Pancreas (tissue), 10 donors: Measurements from ENCODE around the gene CSN3. TPM values are rescaled to one million over a fixed set of nuclear protein-coding genes. Genes with fewer than 3 reads are reported as not detected.

Experiments
- ATAC-seq, 4 donors: fragments of 200-7000 bp; cut with Tn5 transposase; one replicate each; pipeline versions ENCODE4 v1.8.0 to v1.9.1; 2020; ENCODE audit warnings: mild to moderate bottlenecking in 4 of 4, moderate library complexity in 4 of 4
- DNase-seq, 6 donors: peaks; one replicate each; pipeline ENCODE4 v3.0.0-alpha.2; 2020
- FAIRE-seq: peaks from 2 replicates; lab custom pipeline; 2012; peaks lifted over from hg19 to GRCh38; lab: Jason Lieb, UNC
- H3K27ac ChIP-seq, 4 donors: fragments of 200-600 bp; sonication (generic); 1 replicate in 3 of 4; 2 replicates in 1 of 4; pipeline versions ENCODE4 v1.5.0 to v1.8.0; 2020
- H3K27me3 ChIP-seq, 4 donors: fragments of 200-600 bp; one replicate each; pipeline ENCODE4 v1.8.0; 2021
- H3K36me3 ChIP-seq, 3 donors: fragments of 200-600 bp; sonication (generic) in 1 of 3; one replicate each; pipeline versions ENCODE4 v1.5.0 to v1.8.0; 2020 to 2021
- H3K4me1 ChIP-seq, 3 donors: fragments of 200-600 bp; one replicate each; pipeline ENCODE4 v1.8.0; 2021
- H3K4me3 ChIP-seq, 4 donors: fragments of 200-600 bp; sonication (generic) in 2 of 4; one replicate each; pipeline versions ENCODE4 v1.5.0 to v1.8.0; 2020 to 2021
- H3K9me3 ChIP-seq, 4 donors: fragments of 200-600 bp; one replicate each; pipeline ENCODE4 v1.8.0; 2021
- WGBS, 2 donors: extraction: QIAGEN DNeasy Blood & Tissue Kit; methylation state at CpG; one replicate each; pipeline ENCODE4 v1.1.7; 2013; 5-methylcytosine and 5-hydroxymethylcytosine counted together
- intact Hi-C, 3 donors: fragments of 100-400 bp; cut with DNase I; formaldehyde crosslinking; loops; one replicate each; pipeline versions ENCODE4 v1.11.1 to v1.14.2; 2022
- polyA plus RNA-seq, 2 donors: library from polyadenylated mRNA; stranded (reverse); fragments of 200-250 nt; gene quantifications; one replicate each; pipeline ENCODE4 v1.2.3, GENCODE V29; 2013
- total RNA-seq, 6 donors: library from RNA; stranded (reverse); fragmentation: NEBNext Ultra II Directional in 4 of 6; extraction: Animal tissue kit (Norgen Biotek cat#: 25700) in 4 of 6; gene quantifications; one replicate each; pipeline versions ENCODE4 v1.2.1 to v1.2.4, GENCODE V29; 2021 to 2023
- TF ChIP-seq, protein P1 (sequence below), 4 donors: fragments of 200-600 bp; sonication (generic) in 3 of 4; IDR thresholded peaks; one replicate each; pipeline versions ENCODE4 v1.5.0 to v1.8.0; 2021; ENCODE audit warnings: antibody characterized with exemption in 4 of 4
- donor health status: healthy with polysubstance abuse.
- donor health status: DM: no; HTN: no; CAD: no; lungs with moderate emphysema.
- donor health status: DM: no; HTN: no; CAD: no.
- donor health status: control.
- donor health status: control.
- donor health status: Bipolar disorder and iron deficiency.
- donor health status: DM: yes; HTN: yes; CAD: no.
- donor health status: DM: no; HTN: no; CAD: no.
- donor health status: DM: no; HTN: no; CAD: no.
- donor health status: DM: yes; HTN: yes; CAD: no.

CSN3 gene
- total and polyA plus RNA-seq, 8 donors: not detected

DNA sequence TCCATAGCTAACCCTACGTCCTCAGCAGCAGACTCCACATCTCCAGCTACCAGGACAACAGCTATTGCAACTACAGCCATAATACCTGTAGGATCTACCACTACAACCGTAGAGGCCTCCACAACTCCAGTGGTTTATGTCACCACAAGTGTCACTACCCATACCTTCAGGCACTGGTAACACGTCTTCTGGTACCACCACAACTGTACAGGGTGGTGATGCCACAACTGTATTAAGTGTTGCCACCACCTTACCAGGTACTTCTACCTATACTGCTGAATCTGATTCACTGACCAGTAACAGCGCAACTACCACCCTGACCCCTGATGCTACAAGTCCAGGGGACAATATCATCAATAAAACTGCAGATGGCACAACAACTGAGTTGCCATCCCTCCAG, 57.8 kb downstream of the CSN3 start:
- Histone ChIP-seq H3K9me3 (no peaks in the 10 kb centered on the region), H3K27ac (no peak overlapping the region), H3K4me3 (no peak overlapping the region), H3K4me1 (no peaks in the 10 kb centered on the region), H3K27me3 (no peaks in the 10 kb centered on the region), H3K36me3 (no peaks in the 10 kb centered on the region)
- FAIRE-seq (no peak), ATAC-seq (no peak), DNase-seq (no peak)
- intact Hi-C loops: no loop called here
- TF ChIP-seq, protein P1, sequence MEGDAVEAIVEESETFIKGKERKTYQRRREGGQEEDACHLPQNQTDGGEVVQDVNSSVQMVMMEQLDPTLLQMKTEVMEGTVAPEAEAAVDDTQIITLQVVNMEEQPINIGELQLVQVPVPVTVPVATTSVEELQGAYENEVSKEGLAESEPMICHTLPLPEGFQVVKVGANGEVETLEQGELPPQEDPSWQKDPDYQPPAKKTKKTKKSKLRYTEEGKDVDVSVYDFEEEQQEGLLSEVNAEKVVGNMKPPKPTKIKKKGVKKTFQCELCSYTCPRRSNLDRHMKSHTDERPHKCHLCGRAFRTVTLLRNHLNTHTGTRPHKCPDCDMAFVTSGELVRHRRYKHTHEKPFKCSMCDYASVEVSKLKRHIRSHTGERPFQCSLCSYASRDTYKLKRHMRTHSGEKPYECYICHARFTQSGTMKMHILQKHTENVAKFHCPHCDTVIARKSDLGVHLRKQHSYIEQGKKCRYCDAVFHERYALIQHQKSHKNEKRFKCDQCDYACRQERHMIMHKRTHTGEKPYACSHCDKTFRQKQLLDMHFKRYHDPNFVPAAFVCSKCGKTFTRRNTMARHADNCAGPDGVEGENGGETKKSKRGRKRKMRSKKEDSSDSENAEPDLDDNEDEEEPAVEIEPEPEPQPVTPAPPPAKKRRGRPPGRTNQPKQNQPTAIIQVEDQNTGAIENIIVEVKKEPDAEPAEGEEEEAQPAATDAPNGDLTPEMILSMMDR (IDR thresholded peaks at IDR 0.05): no peak
- WGBS, 2 donors: 76 to 83% methylated on average over 4 of the region's 4 CpGs

Other genes with a start within 250 kb of the CSN3 start
- not detected for gene STATH, start 246.6 kb upstream of the CSN3 start, total RNA-seq
- not detected for gene STATH, start 246.6 kb upstream of the CSN3 start, polyA plus RNA-seq
- not detected for gene HTN3, start 214.1 kb upstream of the CSN3 start, total RNA-seq
- not detected for gene HTN3, start 214.1 kb upstream of the CSN3 start, polyA plus RNA-seq
- gene HTN1, start 192.2 kb upstream of the CSN3 start, total RNA-seq: not detected
- gene HTN1, start 192.2 kb upstream of the CSN3 start, polyA plus RNA-seq: not detected
- not detected for gene PRR27, start 88.4 kb upstream of the CSN3 start, total RNA-seq
- not detected for gene PRR27, start 88.4 kb upstream of the CSN3 start, polyA plus RNA-seq
- 1 to 10 TPM in 1 of 6 donors, under 1 TPM in 3, not detected in 2; 0.34 to 1.2 (median 0.63) TPM for gene ODAM, start 46.9 kb upstream of the CSN3 start, total RNA-seq
- under 1 TPM; 0.19 to 0.61 TPM for gene ODAM, start 46.9 kb upstream of the CSN3 start, polyA plus RNA-seq
- gene FDCSP, start 16.5 kb upstream of the CSN3 start, total RNA-seq: under 1 TPM in 1 of 6 donors, not detected in 5; 0.94 TPM
- gene FDCSP, start 16.5 kb upstream of the CSN3 start, polyA plus RNA-seq: under 1 TPM; 0.28 to 0.61 TPM
- not detected for gene CABS1, start 92.4 kb downstream of the CSN3 start, total RNA-seq
- gene CABS1, start 92.4 kb downstream of the CSN3 start, polyA plus RNA-seq: not detected
- not detected for gene SMR3A, start 118.2 kb downstream of the CSN3 start, total RNA-seq
- gene SMR3A, start 118.2 kb downstream of the CSN3 start, polyA plus RNA-seq: not detected
- gene SMR3B, start 140.5 kb downstream of the CSN3 start, total RNA-seq: not detected
- gene SMR3B, start 140.5 kb downstream of the CSN3 start, polyA plus RNA-seq: not detected
- gene OPRPN, start 155.3 kb downstream of the CSN3 start, total RNA-seq: not detected
- not detected for gene OPRPN, start 155.3 kb downstream of the CSN3 start, polyA plus RNA-seq
- gene MUC7, start 229.6 kb downstream of the CSN3 start, total RNA-seq: not detected
- under 1 TPM in 1 of 2 donors, not detected in 1; 0.02 TPM for gene MUC7, start 229.6 kb downstream of the CSN3 start, polyA plus RNA-seq